Osteoblast (primary cell): Measurements from ENCODE around the gene CDK4. TPM values are rescaled to one million over a fixed set of nuclear protein-coding genes. Genes with fewer than 3 reads are reported as not detected.

Source experiments
- DNase-seq: peaks from one replicate; pipeline ENCODE4 v3.0.0; 2011; ENCODE audit warnings: low spot score, mixed read lengths; ENCODE audit not compliant: insufficient read length; ENCODE audit errors: missing footprints
- H2AFZ ChIP-seq: 2 replicates; pipeline ENCODE4 v1.6.0; 2011; ENCODE audit warnings: mild to moderate bottlenecking, low read length
- H3K27ac ChIP-seq: 2 replicates; pipeline ENCODE4 v1.5.1; 2011; ENCODE audit warnings: mild to moderate bottlenecking, low read depth, low read length, moderate library complexity
- H3K27me3 ChIP-seq: 2 replicates; pipeline ENCODE4 v1.6.0; 2012; ENCODE audit warnings: mild to moderate bottlenecking, control low read depth, inconsistent platforms, low read length, moderate library complexity; ENCODE audit not compliant: insufficient read depth
- H3K36me3 ChIP-seq: 2 replicates; pipeline ENCODE4 v1.5.1; 2011; ENCODE audit warnings: mild to moderate bottlenecking, low read length, control low read depth, moderate library complexity; ENCODE audit not compliant: insufficient read depth
- H3K4me1 ChIP-seq: 2 replicates; pipeline ENCODE4 v1.5.1; 2011; ENCODE audit warnings: mild to moderate bottlenecking, low read length, control low read depth, moderate library complexity; ENCODE audit not compliant: insufficient read depth
- H3K4me2 ChIP-seq: 2 replicates; pipeline ENCODE4 v1.6.0; 2011; ENCODE audit warnings: mild to moderate bottlenecking, low read length; ENCODE audit not compliant: insufficient read depth
- H3K4me3 ChIP-seq: fragments of 200-600 bp; sonication (generic); 3 replicates; pipeline ENCODE4 v1.5.1; 2012; ENCODE audit warnings: mild to moderate bottlenecking, low read length, inconsistent platforms; ENCODE audit not compliant: insufficient read depth
- H3K79me2 ChIP-seq: 2 replicates; pipeline ENCODE4 v1.6.0; 2012; ENCODE audit warnings: mild to moderate bottlenecking, low read length, control low read depth, inconsistent platforms; ENCODE audit not compliant: insufficient read depth
- H3K9me3 ChIP-seq: 2 replicates; pipeline ENCODE4 v1.5.1; 2011; ENCODE audit warnings: low read depth, low read length, control low read depth
- H4K20me1 ChIP-seq: 2 replicates; pipeline ENCODE4 v1.6.0; 2012; ENCODE audit warnings: mild to moderate bottlenecking, low read length, control low read depth; ENCODE audit not compliant: insufficient read depth
- CTCF ChIP-seq: IDR thresholded peaks from 2 replicates; pipeline ENCODE4 v1.5.1; 2011; ENCODE audit warnings: mild to moderate bottlenecking, low read depth, low read length, moderate library complexity; ENCODE audit errors: extremely low read depth
- total RNA-seq: library from RNA; depleted of rRNA; stranded (reverse); fragments of >200 nt; gene quantifications from 2 replicates; pipeline ENCODE4 v1.2.3, GENCODE V29; 2012

CDK4 gene
- total RNA-seq, 1 donor, result 293 TPM

GRCh38 chr12:57732270-57732669 is 19.8 kb downstream of the CDK4 start:
- Histone ChIP-seq H3K4me1 (peaks cover 9% of the 10 kb centered on the region), H3K4me2 (no peak overlapping the region), H3K27me3 (peaks cover 50% of the 10 kb centered on the region), H4K20me1 (peaks cover 6% of the 10 kb centered on the region), H3K27ac (no peak overlapping the region), H2AFZ (no peak overlapping the region), H3K36me3 (no peaks in the 10 kb centered on the region), H3K9me3 (no peaks in the 10 kb centered on the region), H3K79me2 (no peaks in the 10 kb centered on the region), H3K4me3 (no peak overlapping the region)
- DNase-seq, result peak; percentile 26
- no peak for TF ChIP-seq CTCF

- Histone ChIP-seq H4K20me1 (peaks cover 6% of the 10 kb centered on the region), H3K36me3 (no peaks in the 10 kb centered on the region), H3K4me2 (no peak overlapping the region), H3K4me1 (peaks cover 7% of the 10 kb centered on the region), H3K9me3 (no peaks in the 10 kb centered on the region), H3K79me2 (no peaks in the 10 kb centered on the region), H3K27ac (no peak overlapping the region), H2AFZ (no peak overlapping the region), H3K4me3 (no peak overlapping the region), H3K27me3 (peaks cover 43% of the 10 kb centered on the region)
- DNase-seq, result peak; percentile 57
- TF ChIP-seq CTCF, result no peak
Measured at GRCh38 chr12:57731411-57732080, 20.6 kb downstream of the CDK4 start.

- Histone ChIP-seq H3K4me3 (no peak overlapping the region), H3K36me3 (no peaks in the 10 kb centered on the region), H3K4me1 (peaks cover 4% of the 10 kb centered on the region), H3K27ac (no peak overlapping the region), H3K27me3 (peaks cover 33% of the 10 kb centered on the region), H3K79me2 (no peaks in the 10 kb centered on the region), H3K9me3 (no peaks in the 10 kb centered on the region), H4K20me1 (peaks cover 6% of the 10 kb centered on the region), H3K4me2 (no peak overlapping the region), H2AFZ (no peak overlapping the region)
- peak; percentile 10 for DNase-seq
- TF ChIP-seq CTCF, result no peak
Measured at GRCh38 chr12:57730336-57731067, 21.6 kb downstream of the CDK4 start.

- H3K27ac ChIP-seq, result no peak overlapping the region
- no peak overlapping the region for H2AFZ ChIP-seq
- H3K4me3 ChIP-seq, result no peak overlapping the region
- H3K4me1 ChIP-seq, result peaks cover 4% of the 10 kb centered on the region
- no peak overlapping the region for H3K4me2 ChIP-seq
- TF ChIP-seq CTCF, result no peak
- H3K27me3 ChIP-seq, result peaks cover 27% of the 10 kb centered on the region
- no peaks in the 10 kb centered on the region for H3K9me3 ChIP-seq
- H4K20me1 ChIP-seq, result peaks cover 4% of the 10 kb centered on the region
- peak; percentile 76 for DNase-seq
- no peaks in the 10 kb centered on the region for H3K36me3 ChIP-seq
- H3K79me2 ChIP-seq, result no peaks in the 10 kb centered on the region
Measured at GRCh38 chr12:57729321-57729844, 22.7 kb downstream of the CDK4 start.
